SH-SY5Y (cell line): ENCODE measurements around the gene GBA3.

ENCODE experiments used
- GATA2 ChIP-seq: IDR thresholded peaks from 2 replicates; pipeline ENCODE4 v1.6.1; 2011; ENCODE audit warnings: mild to moderate bottlenecking, low read depth, low read length
- GATA3 ChIP-seq: IDR thresholded peaks from 2 replicates; pipeline ENCODE4 v1.6.1; 2011; ENCODE audit warnings: low read depth, mild to moderate bottlenecking, low read length, moderate library complexity

- no peak for TF ChIP-seq GATA2
- TF ChIP-seq GATA3: no peak
Measured at GRCh38 chr4:22754116-22754515, 61.4 kb downstream of the GBA3 start.
